Neutrophil (primary cell): Measurements from ENCODE around the gene ACOX2.
A peak's percentile ranks its signal among the peaks of the same experiment; 100 is the strongest.

Source experiments
- H3K27ac ChIP-seq: fragments of 200-600 bp; sonication (generic); 2 replicates; pipeline ENCODE4 v1.5.1; 2016; ENCODE audit warnings: mild to moderate bottlenecking, moderate library complexity
- H3K27me3 ChIP-seq: fragments of 200-600 bp; sonication (generic); 2 replicates; pipeline ENCODE4 v1.6.0; 2016; ENCODE audit warnings: mild to moderate bottlenecking
- H3K36me3 ChIP-seq: fragments of 200-600 bp; sonication (generic); 2 replicates; pipeline ENCODE4 v1.5.1; 2017
- H3K4me1 ChIP-seq, 2 experiments: fragments of 200-600 bp in 1 of 2; sonication (generic) in 1 of 2; 1 replicate in 1 of 2; 2 replicates in 1 of 2; pipeline versions ENCODE4 v1.5.1 to v1.6.1; 2013 to 2016; ENCODE audit warnings: low read depth in 1 of 2, low read length in 1 of 2, mild to moderate bottlenecking in 1 of 2, moderate library complexity in 1 of 2; ENCODE audit not compliant: control insufficient read depth in 1 of 2, insufficient read depth in 1 of 2
- H3K4me3 ChIP-seq, 2 experiments: fragments of 200-600 bp in 1 of 2; sonication (generic) in 1 of 2; 1 replicate in 1 of 2; 2 replicates in 1 of 2; pipeline ENCODE4 v1.5.1; 2013 to 2016; ENCODE audit warnings: low read depth in 1 of 2, low read length in 1 of 2, mild to moderate bottlenecking in 1 of 2, moderate library complexity in 1 of 2
- H3K9me3 ChIP-seq: fragments of 200-600 bp; sonication (generic); 2 replicates; pipeline ENCODE4 v1.5.1; 2016
- TF ChIP-seq, protein P1 (sequence below): fragments of 200-600 bp; sonication (generic); IDR thresholded peaks from 2 replicates; pipeline ENCODE4 v1.5.1; 2016; ENCODE audit warnings: antibody characterized with exemption

Gene ACOX2

DNA sequence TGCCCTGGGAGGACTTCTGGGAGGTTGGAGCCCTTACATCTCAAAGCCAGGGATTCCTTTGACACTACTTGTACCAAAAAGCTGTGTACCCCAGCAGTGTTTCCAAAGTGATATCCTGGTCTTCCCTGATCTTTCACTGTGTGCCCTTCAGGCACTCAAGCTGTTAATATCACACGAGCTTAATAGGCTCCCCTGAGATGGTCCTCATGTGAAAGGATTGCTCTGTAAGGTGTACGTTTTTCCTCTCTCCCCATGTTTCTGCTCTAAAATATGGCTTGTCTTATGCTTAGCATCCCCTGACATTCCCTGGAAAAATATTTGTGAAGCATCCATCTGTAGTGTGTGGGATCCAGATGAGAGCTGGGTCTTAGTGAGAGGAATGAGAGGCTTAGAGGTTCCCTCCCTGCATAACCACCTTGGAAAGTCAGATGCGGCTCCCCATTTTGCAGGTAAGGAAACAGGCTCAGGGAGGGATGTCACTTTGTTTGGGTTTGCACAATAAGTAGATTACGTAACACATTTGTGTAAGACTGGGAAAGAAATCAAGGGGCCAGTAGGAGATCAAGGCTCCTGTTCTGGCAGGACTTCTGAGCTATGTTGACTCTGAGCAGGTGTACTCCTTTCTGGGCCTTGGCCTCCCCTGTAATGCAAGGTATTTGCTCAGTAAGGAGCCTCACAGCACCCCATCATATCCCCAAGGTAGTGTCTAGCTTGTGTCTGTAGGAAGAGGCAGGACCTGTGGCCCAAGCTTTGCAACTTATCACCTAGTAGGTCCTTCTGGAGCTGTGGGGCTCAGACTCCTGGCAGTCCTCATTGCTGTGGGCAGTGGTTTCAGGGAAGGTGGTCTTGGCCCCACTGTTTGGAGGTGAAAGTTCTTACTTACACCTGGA, 667 bp upstream of the ACOX2 start:
- Histone ChIP-seq H3K9me3 (no peaks in the 10 kb centered on the region), H3K27me3 (no peaks in the 10 kb centered on the region), H3K36me3 (no peaks in the 10 kb centered on the region), H3K4me3 (no peak overlapping the region), H3K27ac (no peak overlapping the region), H3K4me1 (peaks cover 3 to 5% of the 10 kb centered on the region in 2 experiments)
- TF ChIP-seq, protein P1, sequence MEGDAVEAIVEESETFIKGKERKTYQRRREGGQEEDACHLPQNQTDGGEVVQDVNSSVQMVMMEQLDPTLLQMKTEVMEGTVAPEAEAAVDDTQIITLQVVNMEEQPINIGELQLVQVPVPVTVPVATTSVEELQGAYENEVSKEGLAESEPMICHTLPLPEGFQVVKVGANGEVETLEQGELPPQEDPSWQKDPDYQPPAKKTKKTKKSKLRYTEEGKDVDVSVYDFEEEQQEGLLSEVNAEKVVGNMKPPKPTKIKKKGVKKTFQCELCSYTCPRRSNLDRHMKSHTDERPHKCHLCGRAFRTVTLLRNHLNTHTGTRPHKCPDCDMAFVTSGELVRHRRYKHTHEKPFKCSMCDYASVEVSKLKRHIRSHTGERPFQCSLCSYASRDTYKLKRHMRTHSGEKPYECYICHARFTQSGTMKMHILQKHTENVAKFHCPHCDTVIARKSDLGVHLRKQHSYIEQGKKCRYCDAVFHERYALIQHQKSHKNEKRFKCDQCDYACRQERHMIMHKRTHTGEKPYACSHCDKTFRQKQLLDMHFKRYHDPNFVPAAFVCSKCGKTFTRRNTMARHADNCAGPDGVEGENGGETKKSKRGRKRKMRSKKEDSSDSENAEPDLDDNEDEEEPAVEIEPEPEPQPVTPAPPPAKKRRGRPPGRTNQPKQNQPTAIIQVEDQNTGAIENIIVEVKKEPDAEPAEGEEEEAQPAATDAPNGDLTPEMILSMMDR: no peak

DNA sequence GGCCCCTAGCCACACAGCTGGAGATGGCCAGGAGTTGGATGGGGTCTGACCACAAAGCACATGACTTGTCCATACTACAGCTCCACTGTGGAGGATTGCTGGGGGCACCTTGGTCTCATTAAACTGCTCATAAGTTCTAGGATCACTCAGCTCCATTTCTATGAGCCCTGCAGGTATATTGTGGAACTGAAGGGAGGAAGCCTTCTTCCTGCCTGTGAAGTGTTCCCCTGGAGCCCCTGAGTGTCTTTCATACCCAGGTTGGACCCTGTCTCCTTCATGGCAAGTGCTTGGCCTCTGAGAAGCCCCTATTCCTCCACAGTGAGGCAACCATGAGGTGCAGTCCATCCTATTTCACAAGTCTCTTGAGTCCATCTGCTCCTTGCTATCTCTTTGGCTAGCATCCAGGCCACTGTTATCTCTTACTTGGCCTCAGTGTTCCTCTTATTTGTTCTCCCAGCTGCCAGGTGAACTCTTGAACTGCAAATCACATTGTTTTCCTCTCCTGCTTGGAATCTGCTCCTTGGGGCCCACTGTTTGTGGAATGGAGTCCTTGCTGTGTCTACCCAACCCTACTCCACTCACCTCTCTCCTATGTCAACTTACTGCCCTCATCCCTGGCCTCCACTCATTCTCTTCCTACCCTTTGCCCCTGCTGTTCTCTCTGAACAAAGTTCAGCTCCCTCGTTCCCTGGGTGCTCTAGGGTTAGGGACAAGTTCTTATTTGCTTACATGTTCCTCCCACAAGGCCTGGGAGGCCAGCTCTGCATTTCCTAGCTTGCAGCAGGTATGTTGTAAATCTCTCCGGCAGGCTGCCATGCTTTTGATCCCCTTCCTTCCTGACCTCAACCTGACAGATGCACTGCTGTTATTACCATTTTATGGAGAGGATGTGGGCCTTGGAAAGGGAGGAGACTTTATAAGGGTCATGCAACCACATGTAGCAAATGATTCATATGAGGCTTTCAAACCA, 1.2 kb downstream of the ACOX2 start:
- no peak overlapping the region for H3K27ac ChIP-seq
- no peaks in the 10 kb centered on the region for H3K36me3 ChIP-seq
- no peak overlapping the region for H3K4me3 ChIP-seq
- no peaks in the 10 kb centered on the region for H3K9me3 ChIP-seq
- TF ChIP-seq, protein P1: no peak
- no peaks in the 10 kb centered on the region for H3K27me3 ChIP-seq
- peaks cover 3 to 5% of the 10 kb centered on the region in 2 experiments for H3K4me1 ChIP-seq

DNA sequence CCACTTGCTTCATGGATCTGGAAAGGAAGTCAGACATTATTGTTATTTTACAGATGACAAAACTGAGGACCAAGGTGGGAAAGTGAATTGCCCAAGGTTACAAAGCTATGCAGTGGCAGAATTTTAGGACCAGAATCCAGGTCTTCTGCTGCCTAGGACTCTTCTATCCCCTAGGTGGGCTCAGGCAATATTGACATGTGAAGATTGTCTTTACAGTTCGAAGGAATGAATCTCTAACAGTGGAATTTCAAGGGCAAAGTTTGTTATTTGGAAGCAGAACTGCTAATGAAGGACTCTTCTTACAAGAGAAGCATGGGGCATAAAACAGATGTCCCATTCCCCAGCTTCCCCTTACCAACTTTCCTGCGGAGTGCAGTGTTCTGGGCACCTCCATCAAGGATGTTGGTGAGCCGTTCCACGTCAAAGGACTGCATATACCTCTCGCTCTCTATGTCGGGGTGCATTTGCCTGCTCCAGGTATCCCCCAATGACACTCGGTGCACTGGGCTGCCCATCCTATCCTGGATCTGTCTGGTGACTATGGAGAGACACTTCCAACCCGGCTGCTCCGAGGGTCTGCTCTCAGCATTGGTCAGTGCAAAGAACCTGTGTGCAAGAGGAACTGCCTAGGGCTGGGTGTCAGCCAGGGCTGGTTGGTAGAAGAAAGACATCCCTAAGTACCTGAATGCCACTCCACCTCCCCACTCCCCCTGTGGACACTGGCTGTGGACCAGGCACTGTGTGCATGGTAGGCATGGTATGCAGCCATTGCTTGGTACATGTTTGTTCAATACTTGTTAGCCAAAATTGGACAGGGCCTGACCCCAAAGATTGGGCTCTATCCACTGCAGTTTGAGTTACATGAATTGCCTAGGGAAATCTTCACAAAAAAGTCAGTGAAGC, 2.1 kb downstream of the ACOX2 start:
- Histone ChIP-seq H3K4me1 (peaks cover 3 to 5% of the 10 kb centered on the region in 2 experiments), H3K27ac (no peak overlapping the region), H3K4me3 (no peak overlapping the region), H3K27me3 (no peaks in the 10 kb centered on the region), H3K36me3 (no peaks in the 10 kb centered on the region), H3K9me3 (no peaks in the 10 kb centered on the region)
- TF ChIP-seq, protein P1: no peak

DNA sequence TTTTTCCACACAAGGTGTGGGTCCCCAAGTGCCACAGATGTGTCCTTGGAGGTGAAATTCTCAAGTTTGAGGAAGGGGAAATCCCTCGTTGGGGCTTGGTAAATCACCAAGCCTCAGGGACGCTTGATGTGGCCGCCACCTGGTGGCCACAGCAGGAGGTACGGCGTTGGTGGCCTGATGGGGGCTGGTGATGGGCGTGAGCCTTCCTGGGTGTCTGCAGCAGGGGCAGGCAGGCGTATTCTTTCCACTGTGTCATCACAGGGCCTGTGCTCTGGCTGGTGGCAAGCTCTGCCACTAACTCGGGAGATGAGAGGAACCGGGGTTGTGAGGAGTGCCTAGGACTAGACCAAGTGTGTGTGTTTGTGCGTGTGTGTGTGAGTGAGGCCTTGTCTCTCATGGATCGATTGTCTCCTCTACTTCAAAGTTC, 4.2 kb downstream of the ACOX2 start:
- H3K27ac ChIP-seq: no peak overlapping the region
- H3K9me3 ChIP-seq: no peaks in the 10 kb centered on the region
- peaks cover 3% of the 10 kb centered on the region in 2 experiments for H3K4me1 ChIP-seq
- TF ChIP-seq, protein P1: peak; percentile 85
- no peak overlapping the region for H3K4me3 ChIP-seq
- no peaks in the 10 kb centered on the region for H3K27me3 ChIP-seq
- H3K36me3 ChIP-seq: no peaks in the 10 kb centered on the region

GRCh38 chr3:58531956-58532355, 5.0 kb downstream of the ACOX2 start:
- TF ChIP-seq, protein P1: no peak
- no peak overlapping the region for H3K4me3 ChIP-seq
- no peaks in the 10 kb centered on the region for H3K27me3 ChIP-seq
- peaks cover 0 to 3% of the 10 kb centered on the region in 2 experiments for H3K4me1 ChIP-seq
- no peaks in the 10 kb centered on the region for H3K36me3 ChIP-seq
- no peak overlapping the region for H3K27ac ChIP-seq
- no peaks in the 10 kb centered on the region for H3K9me3 ChIP-seq
